ENCODE data around the gene GMCL2. TPM values are rescaled to one million over a fixed set of nuclear protein-coding genes. Genes with fewer than 3 reads are reported as not detected.
A peak's percentile ranks its signal among the peaks of the same experiment; 100 is the strongest.

The GMCL2 gene
- total and polyA plus RNA-seq, 5 donors from 2014 or later: 0.11 TPM; not detected in 4

DNA sequence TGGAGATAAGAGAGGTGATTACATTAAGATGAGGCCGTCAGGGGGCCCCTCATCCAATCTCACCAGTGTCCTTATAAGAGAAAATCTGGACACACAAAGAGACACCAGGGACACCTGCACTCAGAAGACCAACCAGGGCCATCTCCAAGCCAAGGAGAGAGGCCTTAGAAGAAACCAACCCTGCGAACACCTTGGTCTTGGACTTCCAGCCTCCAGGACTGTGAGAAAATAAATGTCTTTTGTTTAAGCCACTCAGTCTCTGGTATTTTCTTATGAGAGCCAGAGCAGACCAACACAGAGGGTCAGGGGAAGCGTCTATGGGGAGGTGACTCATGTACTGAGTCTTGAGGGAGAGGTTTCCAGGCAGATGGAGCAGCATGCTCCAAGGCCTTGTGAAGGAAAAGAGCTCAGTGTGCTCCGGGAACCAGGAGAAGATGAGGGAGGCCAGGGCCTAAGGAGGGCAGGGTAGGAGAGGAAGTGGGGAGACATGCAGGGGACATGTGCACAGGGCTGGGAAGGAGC, 40.0 kb upstream of the GMCL2 start:
- Mint-ChIP-seq H3K27ac (peak overlapping the region in 1 of 3 donors; percentile 82), H3K27me3 (no peaks in the 10 kb centered on the region), H3K4me3 (peak overlapping the region in 2 of 4 donors; percentile 33 to 87), H3K36me3 (peaks cover 46% of the 10 kb centered on the region), H3K4me1 (peaks cover 15 to 66% (median 44%) of the 10 kb centered on the region in 4 donors), H3K9me3 (no peaks in the 10 kb centered on the region)
- ATAC-seq (ENCODE audit: low read depth in 2 of 2): no peak
- Histone ChIP-seq H3K9me3 (ENCODE audit: control insufficient read depth in 2 of 2, low read length in 2 of 2) (no peaks in the 10 kb centered on the region), H3K36me3 (ENCODE audit: control insufficient read depth, insufficient read depth, low read length) (peaks cover 51% of the 10 kb centered on the region), H3K4me3 (ENCODE audit: low read depth, low read length) (no peak overlapping the region), H3K27ac (ENCODE audit: insufficient read depth, low read length, poor library complexity, severe bottlenecking) (no peak overlapping the region), H3K27me3 (ENCODE audit: control insufficient read depth, insufficient read depth, low read length) (no peaks in the 10 kb centered on the region), H3K4me1 (ENCODE audit: control insufficient read depth, insufficient read depth, low read length, poor library complexity, severe bottlenecking) (peaks cover 30% of the 10 kb centered on the region)
- no peak for DNase-seq

GRCh38 chr5:178225174-178225573, 38.0 kb upstream of the GMCL2 start:
- Histone ChIP-seq H3K36me3 (ENCODE audit: control insufficient read depth, insufficient read depth, low read length) (peaks cover 48% of the 10 kb centered on the region), H3K4me1 (ENCODE audit: control insufficient read depth, insufficient read depth, low read length, poor library complexity, severe bottlenecking) (peaks cover 11% of the 10 kb centered on the region), H3K27ac (ENCODE audit: insufficient read depth, low read length, poor library complexity, severe bottlenecking) (no peak overlapping the region), H3K9me3 (ENCODE audit: control insufficient read depth in 2 of 2, low read length in 2 of 2) (no peaks in the 10 kb centered on the region), H3K4me3 (ENCODE audit: low read depth, low read length) (no peak overlapping the region), H3K27me3 (ENCODE audit: control insufficient read depth, insufficient read depth, low read length) (no peaks in the 10 kb centered on the region)
- H3K27me3 Mint-ChIP-seq: no peaks in the 10 kb centered on the region
- no peak for ATAC-seq (ENCODE audit: low read depth in 2 of 2)
- H3K27ac Mint-ChIP-seq: peak overlapping the region in 1 of 3 donors; percentile 65
- DNase-seq: no peak
- no peaks in the 10 kb centered on the region for H3K9me3 Mint-ChIP-seq
- H3K4me3 Mint-ChIP-seq: peak overlapping the region in 2 of 4 donors; percentile 54 to 82
- H3K4me1 Mint-ChIP-seq: peaks cover 32 to 66% (median 45%) of the 10 kb centered on the region in 4 donors
- H3K36me3 Mint-ChIP-seq: peaks cover 44% of the 10 kb centered on the region

GRCh38 chr5:178224403-178224802, 37.2 kb upstream of the GMCL2 start:
- Histone ChIP-seq H3K36me3 (ENCODE audit: control insufficient read depth, insufficient read depth, low read length) (peaks cover 40% of the 10 kb centered on the region), H3K4me3 (ENCODE audit: low read depth, low read length) (no peak overlapping the region), H3K27me3 (ENCODE audit: control insufficient read depth, insufficient read depth, low read length) (no peaks in the 10 kb centered on the region), H3K9me3 (ENCODE audit: control insufficient read depth in 2 of 2, low read length in 2 of 2) (no peaks in the 10 kb centered on the region), H3K27ac (ENCODE audit: insufficient read depth, low read length, poor library complexity, severe bottlenecking) (no peak overlapping the region), H3K4me1 (ENCODE audit: control insufficient read depth, insufficient read depth, low read length, poor library complexity, severe bottlenecking) (peaks cover 3% of the 10 kb centered on the region)
- no peak for DNase-seq
- Mint-ChIP-seq H3K9me3 (no peaks in the 10 kb centered on the region), H3K4me1 (peaks cover 32 to 59% (median 44%) of the 10 kb centered on the region in 4 donors), H3K4me3 (peak overlapping the region in 1 of 4 donors; percentile 43), H3K27ac (peak overlapping the region in 1 of 3 donors; percentile 84), H3K27me3 (no peaks in the 10 kb centered on the region), H3K36me3 (peaks cover 40% of the 10 kb centered on the region)
- ATAC-seq (ENCODE audit: low read depth in 2 of 2): no peak

- H3K4me1 Mint-ChIP-seq: peaks cover 35 to 58% (median 41%) of the 10 kb centered on the region in 4 donors
- H3K36me3 Mint-ChIP-seq: peaks cover 37% of the 10 kb centered on the region
- DNase-seq (no peak), ATAC-seq (ENCODE audit: low read depth in 2 of 2) (no peak)
- H3K36me3 ChIP-seq (ENCODE audit: control insufficient read depth, insufficient read depth, low read length): peaks cover 40% of the 10 kb centered on the region
- H3K9me3 Mint-ChIP-seq: no peaks in the 10 kb centered on the region
- H3K4me3 Mint-ChIP-seq: peak overlapping the region in 1 of 4 donors; percentile 43
- H3K27me3 Mint-ChIP-seq: no peaks in the 10 kb centered on the region
- no peaks in the 10 kb centered on the region for H3K9me3 ChIP-seq (ENCODE audit: control insufficient read depth in 2 of 2, low read length in 2 of 2)
- peak overlapping the region; percentile 36 to 84 (median 65) for H3K27ac Mint-ChIP-seq
- H3K27me3 ChIP-seq (ENCODE audit: control insufficient read depth, insufficient read depth, low read length): no peaks in the 10 kb centered on the region
- peaks cover 2% of the 10 kb centered on the region for H3K4me1 ChIP-seq (ENCODE audit: control insufficient read depth, insufficient read depth, low read length, poor library complexity, severe bottlenecking)
- H3K4me3 ChIP-seq (ENCODE audit: low read depth, low read length): no peak overlapping the region
- no peak overlapping the region for H3K27ac ChIP-seq (ENCODE audit: insufficient read depth, low read length, poor library complexity, severe bottlenecking)
Measured at GRCh38 chr5:178223828-178224335, 36.7 kb upstream of the GMCL2 start.

DNA sequence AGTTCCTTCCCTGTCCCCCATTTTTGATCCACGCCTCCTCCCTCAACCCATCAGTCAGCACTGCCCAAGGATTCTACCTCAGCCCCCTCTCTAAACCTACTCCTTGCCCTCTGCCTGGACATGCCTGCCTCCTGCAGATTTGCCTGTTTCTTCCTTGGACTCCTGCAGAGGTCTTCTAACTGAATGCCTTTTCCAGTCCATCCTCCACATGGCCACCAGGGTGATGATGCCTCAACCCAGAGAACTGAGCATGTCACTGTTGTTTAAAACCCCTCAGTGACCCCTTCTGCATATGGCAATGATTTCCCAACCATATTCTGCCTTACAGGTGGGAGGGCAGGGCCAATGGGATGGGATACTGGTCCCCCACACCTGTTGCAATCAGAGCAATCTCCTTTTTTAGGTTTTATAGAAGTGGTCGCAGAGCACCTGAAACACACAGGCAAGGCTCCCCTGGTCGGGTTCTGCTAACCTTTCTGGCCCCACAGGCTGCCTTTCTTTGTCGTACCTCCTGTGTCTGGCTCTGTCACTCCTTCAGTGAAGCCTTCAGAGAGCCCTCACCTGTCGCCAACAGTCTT, 36.1 kb upstream of the GMCL2 start:
- H3K27me3 Mint-ChIP-seq: no peaks in the 10 kb centered on the region
- Histone ChIP-seq H3K4me3 (ENCODE audit: low read depth, low read length) (no peak overlapping the region), H3K27ac (ENCODE audit: insufficient read depth, low read length, poor library complexity, severe bottlenecking) (no peak overlapping the region), H3K36me3 (ENCODE audit: control insufficient read depth, insufficient read depth, low read length) (peaks cover 39% of the 10 kb centered on the region), H3K4me1 (ENCODE audit: control insufficient read depth, insufficient read depth, low read length, poor library complexity, severe bottlenecking) (peaks cover 2% of the 10 kb centered on the region), H3K9me3 (ENCODE audit: control insufficient read depth in 2 of 2, low read length in 2 of 2) (no peaks in the 10 kb centered on the region), H3K27me3 (ENCODE audit: control insufficient read depth, insufficient read depth, low read length) (no peaks in the 10 kb centered on the region)
- H3K9me3 Mint-ChIP-seq: no peaks in the 10 kb centered on the region
- H3K36me3 Mint-ChIP-seq: peaks cover 33% of the 10 kb centered on the region
- no peak overlapping the region for H3K4me3 Mint-ChIP-seq
- DNase-seq (no peak), ATAC-seq (ENCODE audit: low read depth in 2 of 2) (no peak)
- peaks cover 37 to 54% (median 43%) of the 10 kb centered on the region in 4 donors for H3K4me1 Mint-ChIP-seq
- peak overlapping the region; percentile 36 to 70 (median 65) for H3K27ac Mint-ChIP-seq

GRCh38 chr5:178222292-178222691, 35.1 kb upstream of the GMCL2 start:
- Histone ChIP-seq H3K4me1 (ENCODE audit: control insufficient read depth, insufficient read depth, low read length, poor library complexity, severe bottlenecking) (peaks cover 2% of the 10 kb centered on the region), H3K36me3 (ENCODE audit: control insufficient read depth, insufficient read depth, low read length) (peaks cover 29% of the 10 kb centered on the region), H3K27me3 (ENCODE audit: control insufficient read depth, insufficient read depth, low read length) (no peaks in the 10 kb centered on the region), H3K27ac (ENCODE audit: insufficient read depth, low read length, poor library complexity, severe bottlenecking) (no peak overlapping the region), H3K4me3 (ENCODE audit: low read depth, low read length) (no peak overlapping the region), H3K9me3 (ENCODE audit: control insufficient read depth in 2 of 2, low read length in 2 of 2) (no peaks in the 10 kb centered on the region)
- DNase-seq (no peak), ATAC-seq (ENCODE audit: low read depth in 2 of 2) (no peak)
- Mint-ChIP-seq H3K36me3 (peaks cover 24% of the 10 kb centered on the region), H3K27ac (no peak overlapping the region), H3K4me3 (no peak overlapping the region), H3K27me3 (no peaks in the 10 kb centered on the region), H3K4me1 (peaks cover 29 to 45% (median 38%) of the 10 kb centered on the region in 4 donors), H3K9me3 (no peaks in the 10 kb centered on the region)

- no peaks in the 10 kb centered on the region for H3K27me3 ChIP-seq (ENCODE audit: control insufficient read depth, insufficient read depth, low read length)
- Mint-ChIP-seq H3K4me1 (peaks cover 27 to 40% (median 36%) of the 10 kb centered on the region in 4 donors), H3K27ac (peak overlapping the region in 2 of 3 donors; percentile 74 to 78), H3K9me3 (no peaks in the 10 kb centered on the region), H3K27me3 (no peaks in the 10 kb centered on the region), H3K4me3 (no peak overlapping the region), H3K36me3 (peaks cover 22% of the 10 kb centered on the region)
- H3K27ac ChIP-seq (ENCODE audit: insufficient read depth, low read length, poor library complexity, severe bottlenecking): peak overlapping the region; percentile 18
- DNase-seq: no peak
- no peaks in the 10 kb centered on the region for H3K9me3 ChIP-seq (ENCODE audit: control insufficient read depth in 2 of 2, low read length in 2 of 2)
- ATAC-seq (ENCODE audit: low read depth in 2 of 2): no peak
- H3K4me3 ChIP-seq (ENCODE audit: low read depth, low read length): no peak overlapping the region
- H3K36me3 ChIP-seq (ENCODE audit: control insufficient read depth, insufficient read depth, low read length): peaks cover 27% of the 10 kb centered on the region
- H3K4me1 ChIP-seq (ENCODE audit: control insufficient read depth, insufficient read depth, low read length, poor library complexity, severe bottlenecking): peaks cover 2% of the 10 kb centered on the region
Measured at GRCh38 chr5:178221853-178222252, 34.7 kb upstream of the GMCL2 start.
